GM19328 (cell line): Measurements from ENCODE around the gene ECSIT.
"Not testable (repeated sequence)": the region's sequence is repeated elsewhere in the genome, so short reads cannot be mapped to it uniquely, and the experiment has no call there.

ENCODE experiments used
- ATAC-seq: cut with Tn5 transposase; IDR thresholded peaks from one replicate; pipeline ENCODE4 v1.9.1; 2021; ENCODE audit warnings: mild to moderate bottlenecking, moderate library complexity; ENCODE audit not compliant: unreplicated experiment

ECSIT gene

GRCh38 chr19:11478167-11479089, 50.5 kb downstream of the ECSIT start:
- no peak for ATAC-seq

GRCh38 chr19:11475861-11476260, 53.1 kb downstream of the ECSIT start:
- ATAC-seq = no peak

GRCh38 chr19:11475343-11475742, 53.6 kb downstream of the ECSIT start:
- not testable (repeated sequence) for ATAC-seq

GRCh38 chr19:11473725-11474124, 55.2 kb downstream of the ECSIT start:
- ATAC-seq = no peak

GRCh38 chr19:11468266-11468845, 60.6 kb downstream of the ECSIT start:
- not testable (repeated sequence) for ATAC-seq

- no peak for ATAC-seq
These were observed 63.3 kb downstream of the ECSIT start for GRCh38 chr19:11465600-11465999.

GRCh38 chr19:11464333-11465265, 64.3 kb downstream of the ECSIT start:
- no peak for ATAC-seq

GRCh38 chr19:11463391-11463790, 65.5 kb downstream of the ECSIT start:
- ATAC-seq = no peak

GRCh38 chr19:11461453-11461852, 67.5 kb downstream of the ECSIT start:
- ATAC-seq = no peak

GRCh38 chr19:11460207-11460606, 68.7 kb downstream of the ECSIT start:
- no peak for ATAC-seq

- not testable (repeated sequence) for ATAC-seq
These were observed 70.0 kb downstream of the ECSIT start for GRCh38 chr19:11458912-11459311.

- no peak for ATAC-seq
These were observed 70.6 kb downstream of the ECSIT start for GRCh38 chr19:11458236-11458900.

GRCh38 chr19:11457831-11458230, 71.1 kb downstream of the ECSIT start:
- no peak for ATAC-seq

- ATAC-seq = no peak
These were observed 71.8 kb downstream of the ECSIT start for GRCh38 chr19:11457115-11457514.

- no peak for ATAC-seq
These were observed 72.3 kb downstream of the ECSIT start for GRCh38 chr19:11456659-11457058.
